ENCODE measurements around the gene CHKA. TPM values are rescaled to one million over a fixed set of nuclear protein-coding genes. Genes with fewer than 3 reads are reported as not detected.

The CHKA gene
- total RNA-seq, 1 donor from 2014 or later, result 173 TPM

DNA sequence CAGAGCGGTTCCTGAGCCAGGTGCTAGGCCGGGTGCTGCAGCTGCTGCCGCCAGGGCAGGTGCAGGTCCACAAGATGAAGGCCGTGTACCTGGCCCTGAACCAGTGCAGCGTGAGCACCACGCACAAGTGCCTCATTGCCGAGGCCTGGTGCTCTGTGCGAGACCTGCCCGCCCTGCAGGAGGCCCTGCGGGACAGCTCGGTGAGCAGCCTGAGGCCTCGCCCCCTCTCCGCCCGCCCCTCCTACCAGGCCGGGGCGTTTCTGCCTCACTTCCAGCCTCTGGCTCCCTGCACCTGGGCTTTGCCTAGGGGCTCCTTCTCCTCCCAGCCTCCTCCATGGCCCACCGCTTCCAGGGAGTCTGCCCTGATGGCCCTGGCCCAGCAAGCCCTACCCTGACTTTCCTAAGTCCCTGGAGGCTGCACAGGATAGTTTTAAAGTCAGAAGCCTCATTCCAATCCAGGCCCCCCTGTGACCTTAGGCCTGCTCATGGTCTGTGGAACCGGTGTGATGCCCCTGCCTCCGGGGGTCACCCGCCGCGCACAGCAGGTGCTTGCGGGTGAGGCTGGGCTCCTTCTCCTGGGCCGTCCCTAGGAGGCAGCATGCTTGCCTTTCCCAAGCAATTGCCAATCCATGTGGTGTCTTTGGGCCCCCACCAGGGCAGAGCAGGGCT lies 76.9 kb downstream of the CHKA start:
- Mint-ChIP-seq H3K4me3 (ENCODE audit: unreplicated experiment) (no peak overlapping the region), H3K27ac (ENCODE audit: unreplicated experiment) (no peak overlapping the region), H3K9me3 (ENCODE audit: unreplicated experiment) (no peaks in the 10 kb centered on the region), H3K27me3 (ENCODE audit: unreplicated experiment) (peaks cover 6% of the 10 kb centered on the region), H3K36me3 (ENCODE audit: low read depth, unreplicated experiment) (peaks cover 3% of the 10 kb centered on the region), H3K4me1 (ENCODE audit: unreplicated experiment) (peaks cover 5% of the 10 kb centered on the region)
- DNase-seq (ENCODE audit: low spot score), result no peak
- TF ChIP-seq, protein P1, sequence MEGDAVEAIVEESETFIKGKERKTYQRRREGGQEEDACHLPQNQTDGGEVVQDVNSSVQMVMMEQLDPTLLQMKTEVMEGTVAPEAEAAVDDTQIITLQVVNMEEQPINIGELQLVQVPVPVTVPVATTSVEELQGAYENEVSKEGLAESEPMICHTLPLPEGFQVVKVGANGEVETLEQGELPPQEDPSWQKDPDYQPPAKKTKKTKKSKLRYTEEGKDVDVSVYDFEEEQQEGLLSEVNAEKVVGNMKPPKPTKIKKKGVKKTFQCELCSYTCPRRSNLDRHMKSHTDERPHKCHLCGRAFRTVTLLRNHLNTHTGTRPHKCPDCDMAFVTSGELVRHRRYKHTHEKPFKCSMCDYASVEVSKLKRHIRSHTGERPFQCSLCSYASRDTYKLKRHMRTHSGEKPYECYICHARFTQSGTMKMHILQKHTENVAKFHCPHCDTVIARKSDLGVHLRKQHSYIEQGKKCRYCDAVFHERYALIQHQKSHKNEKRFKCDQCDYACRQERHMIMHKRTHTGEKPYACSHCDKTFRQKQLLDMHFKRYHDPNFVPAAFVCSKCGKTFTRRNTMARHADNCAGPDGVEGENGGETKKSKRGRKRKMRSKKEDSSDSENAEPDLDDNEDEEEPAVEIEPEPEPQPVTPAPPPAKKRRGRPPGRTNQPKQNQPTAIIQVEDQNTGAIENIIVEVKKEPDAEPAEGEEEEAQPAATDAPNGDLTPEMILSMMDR (IDR thresholded peaks at IDR 0.05; ENCODE audit: unreplicated experiment), result no peak

- Mint-ChIP-seq H3K36me3 (ENCODE audit: low read depth, unreplicated experiment) (peaks cover 3% of the 10 kb centered on the region), H3K27me3 (ENCODE audit: unreplicated experiment) (peaks cover 6% of the 10 kb centered on the region), H3K27ac (ENCODE audit: unreplicated experiment) (no peak overlapping the region), H3K4me1 (ENCODE audit: unreplicated experiment) (peaks cover 5% of the 10 kb centered on the region), H3K4me3 (ENCODE audit: unreplicated experiment) (no peak overlapping the region), H3K9me3 (ENCODE audit: unreplicated experiment) (no peaks in the 10 kb centered on the region)
- no peak for DNase-seq (ENCODE audit: low spot score)
- TF ChIP-seq, protein P1 (IDR thresholded peaks at IDR 0.05; ENCODE audit: unreplicated experiment), result no peak
Measured at GRCh38 chr11:68043349-68044144, 77.6 kb downstream of the CHKA start.

DNA sequence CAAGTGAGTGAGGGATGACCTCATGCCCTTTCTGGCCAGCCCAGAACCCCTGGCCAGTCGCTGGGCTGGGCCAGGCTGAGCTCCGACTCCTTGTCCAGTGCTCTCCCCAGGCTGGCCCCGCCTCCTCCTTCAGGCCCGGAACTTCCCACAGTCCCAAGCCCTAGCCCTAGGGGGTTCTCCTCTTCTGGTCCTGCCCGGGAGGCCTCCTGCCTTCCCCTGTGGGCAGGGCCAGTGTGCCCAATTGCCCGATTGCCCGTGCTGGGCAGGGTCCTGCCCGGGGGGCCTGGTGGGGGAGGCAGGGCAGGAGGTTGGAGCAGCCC lies 78.2 kb downstream of the CHKA start:
- Mint-ChIP-seq H3K36me3 (ENCODE audit: low read depth, unreplicated experiment) (peaks cover 3% of the 10 kb centered on the region), H3K27me3 (ENCODE audit: unreplicated experiment) (peaks cover 4% of the 10 kb centered on the region), H3K4me3 (ENCODE audit: unreplicated experiment) (no peak overlapping the region), H3K4me1 (ENCODE audit: unreplicated experiment) (peaks cover 5% of the 10 kb centered on the region), H3K27ac (ENCODE audit: unreplicated experiment) (no peak overlapping the region), H3K9me3 (ENCODE audit: unreplicated experiment) (no peaks in the 10 kb centered on the region)
- TF ChIP-seq, protein P1 (IDR thresholded peaks at IDR 0.05; ENCODE audit: unreplicated experiment), result no peak
- DNase-seq (ENCODE audit: low spot score), result no peak

DNA sequence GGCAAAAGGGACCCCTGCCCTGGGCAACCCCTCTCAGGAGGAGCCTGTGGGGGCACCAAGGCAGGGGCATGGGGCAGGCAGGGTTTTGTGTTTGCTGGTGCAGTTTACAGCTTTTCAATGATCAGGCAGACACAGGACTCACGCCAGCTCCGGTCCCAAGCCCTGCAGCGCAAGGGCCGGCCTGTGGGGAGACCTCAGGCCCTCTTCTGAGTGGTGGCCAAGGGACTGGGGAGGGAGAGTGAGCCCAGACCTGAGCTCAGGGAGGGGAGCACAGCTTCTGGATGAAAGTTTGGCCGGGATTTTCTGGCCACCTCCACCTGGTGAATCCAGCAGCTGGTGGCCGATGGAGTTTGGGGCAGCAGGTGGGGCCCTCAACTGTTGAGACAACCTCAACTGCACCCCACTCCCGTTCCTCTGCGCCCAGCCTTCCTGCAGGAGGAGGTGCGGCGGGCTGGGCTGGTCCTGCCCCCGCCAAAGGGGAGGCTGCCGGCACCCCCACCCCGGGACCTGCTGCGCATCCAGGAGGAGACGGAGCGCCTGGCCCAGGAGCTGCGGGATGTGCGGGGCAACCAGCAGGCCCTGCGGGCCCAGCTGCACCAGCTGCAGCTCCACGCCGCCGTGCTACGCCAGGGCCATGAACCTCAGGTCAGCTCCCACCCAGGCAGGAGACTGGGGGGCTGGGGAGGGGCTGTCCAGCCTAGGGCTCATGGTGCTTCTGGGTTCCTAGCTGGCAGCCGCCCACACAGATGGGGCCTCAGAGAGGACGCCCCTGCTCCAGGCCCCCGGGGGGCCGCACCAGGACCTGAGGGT lies 78.8 kb downstream of the CHKA start:
- no peaks in the 10 kb centered on the region for H3K9me3 Mint-ChIP-seq (ENCODE audit: unreplicated experiment)
- H3K27ac Mint-ChIP-seq (ENCODE audit: unreplicated experiment), result no peak overlapping the region
- H3K36me3 Mint-ChIP-seq (ENCODE audit: low read depth, unreplicated experiment), result peaks cover 3% of the 10 kb centered on the region
- peaks cover 6% of the 10 kb centered on the region for H3K27me3 Mint-ChIP-seq (ENCODE audit: unreplicated experiment)
- TF ChIP-seq, protein P1 (IDR thresholded peaks at IDR 0.05; ENCODE audit: unreplicated experiment), result no peak
- H3K4me3 Mint-ChIP-seq (ENCODE audit: unreplicated experiment), result no peak overlapping the region
- H3K4me1 Mint-ChIP-seq (ENCODE audit: unreplicated experiment), result peaks cover 8% of the 10 kb centered on the region
- DNase-seq (ENCODE audit: low spot score), result no peak
